ENCODE results near the gene MS4A15. TPM values are rescaled to one million over a fixed set of nuclear protein-coding genes. Genes with fewer than 3 reads are reported as not detected.

MS4A15 gene
- total and polyA plus RNA-seq, 2 donors (not counting 1 experiment from before 2014, with no cell fraction given) = not detected

GRCh38 chr11:60744114-60744513, 12.6 kb upstream of the MS4A15 start:
- Mint-ChIP-seq H3K27me3 (peaks cover 19% of the 10 kb centered on the region), H3K9me3 (ENCODE audit: insufficient read depth) (no peaks in the 10 kb centered on the region), H3K4me1 (no peaks in the 10 kb centered on the region), H3K27ac (no peak overlapping the region), H3K4me3 (no peak overlapping the region)
- Histone ChIP-seq H3K36me3 (replicated peaks in 1 of 2; ENCODE audit: control extremely low read depth in 1 of 2, control insufficient read depth in 1 of 2, extremely low read depth in 1 of 2, insufficient read depth in 2 of 2, low read length in 1 of 2) (no peaks in the 10 kb centered on the region), H3K4me3 (ENCODE audit: control extremely low read depth in 1 of 5, extremely low read depth in 1 of 5, insufficient read depth in 1 of 5, low read depth in 2 of 5, low read length in 4 of 5) (no peak overlapping the region), H4K20me1 (ENCODE audit: control insufficient read depth, insufficient read depth, low read length, poor library complexity, severe bottlenecking) (no peaks in the 10 kb centered on the region), H3K79me2 (ENCODE audit: control insufficient read depth, insufficient read depth, low read length) (no peaks in the 10 kb centered on the region), H3K9ac (ENCODE audit: low read length) (no peak overlapping the region), H3K9me3 (ENCODE audit: control extremely low read depth in 1 of 3, control insufficient read depth in 2 of 3, insufficient read depth in 1 of 3, low read length in 2 of 3) (peaks cover 0 to 4% (median 3%) of the 10 kb centered on the region in 3 donors), H3K4me2 (replicated peaks; ENCODE audit: low read depth, low read length, poor library complexity, severe bottlenecking) (no peak overlapping the region), H2AFZ (ENCODE audit: insufficient read depth, low read depth, low read length, poor library complexity, severe bottlenecking) (no peak overlapping the region), H3K27me3 (replicated peaks in 1 of 4; ENCODE audit: control extremely low read depth in 1 of 4, control insufficient read depth in 3 of 4, insufficient read depth in 4 of 4, low read length in 3 of 4) (peaks cover 0 to 7% (median 0%) of the 10 kb centered on the region in 4 experiments), H3K4me1 (ENCODE audit: control insufficient read depth in 2 of 2, insufficient read depth in 2 of 2, low read length in 2 of 2) (no peaks in the 10 kb centered on the region), H3K27ac (ENCODE audit: low read length in 2 of 2) (no peak overlapping the region)
- intact Hi-C loops (cut with micrococcal nuclease) = no loop called here
- DNase-seq (no peak), ATAC-seq (ENCODE audit: low read depth) (no peak)
- TF ChIP-seq EZH2 (IDR thresholded peaks at IDR 0.05; ENCODE audit: borderline replicate concordance, insufficient read depth, low read depth, low read length, poor library complexity, severe bottlenecking) = no peak
- no peak for TF ChIP-seq CTCF (IDR thresholded peaks at IDR 0.05)
- WGBS (ENCODE audit: insufficient coverage) = 100% methylated on average over 3 of the region's 5 CpGs
- CTCF ChIA-PET = no interaction called here
- POLR2A ChIA-PET = no interaction called here

- no peaks in the 10 kb centered on the region for H3K36me3 ChIP-seq (replicated peaks in 1 of 2; ENCODE audit: control extremely low read depth in 1 of 2, control insufficient read depth in 1 of 2, extremely low read depth in 1 of 2, insufficient read depth in 2 of 2, low read length in 1 of 2)
- H3K9ac ChIP-seq (ENCODE audit: low read length) = no peak overlapping the region
- ChIA-PET POLR2A (no interaction called here), CTCF (interaction anchor here (0.7 to 1.1 kb wide), 2 partner anchors 16 to 400 kb away, joined by 3 read pairs; no protein-coding TSS in a partner anchor)
- H3K79me2 ChIP-seq (ENCODE audit: control insufficient read depth, insufficient read depth, low read length) = no peaks in the 10 kb centered on the region
- no peaks in the 10 kb centered on the region for H3K4me1 ChIP-seq (ENCODE audit: control insufficient read depth in 2 of 2, insufficient read depth in 2 of 2, low read length in 2 of 2)
- no peak overlapping the region for H2AFZ ChIP-seq (ENCODE audit: insufficient read depth, low read depth, low read length, poor library complexity, severe bottlenecking)
- DNase-seq = no peak
- H3K9me3 Mint-ChIP-seq (ENCODE audit: insufficient read depth) = no peaks in the 10 kb centered on the region
- H3K27ac ChIP-seq (ENCODE audit: low read length in 2 of 2) = no peak overlapping the region
- peaks cover 34% of the 10 kb centered on the region for H3K27me3 Mint-ChIP-seq
- H3K4me3 Mint-ChIP-seq = no peak overlapping the region
- intact Hi-C loops (cut with micrococcal nuclease) = no loop called here
- ATAC-seq (ENCODE audit: low read depth) = no peak
- peaks cover 0 to 1% (median 0%) of the 10 kb centered on the region in 3 donors for H3K9me3 ChIP-seq (ENCODE audit: control extremely low read depth in 1 of 3, control insufficient read depth in 2 of 3, insufficient read depth in 1 of 3, low read length in 2 of 3)
- TF ChIP-seq EZH2 (IDR thresholded peaks at IDR 0.05; ENCODE audit: borderline replicate concordance, insufficient read depth, low read depth, low read length, poor library complexity, severe bottlenecking) (no peak), CTCF (IDR thresholded peaks at IDR 0.05) (no peak)
- WGBS (ENCODE audit: insufficient coverage) = 96% methylated on average over 14 of the region's 14 CpGs
- no peaks in the 10 kb centered on the region for H4K20me1 ChIP-seq (ENCODE audit: control insufficient read depth, insufficient read depth, low read length, poor library complexity, severe bottlenecking)
- no peak overlapping the region for H3K27ac Mint-ChIP-seq
- H3K4me2 ChIP-seq (replicated peaks; ENCODE audit: low read depth, low read length, poor library complexity, severe bottlenecking) = no peak overlapping the region
- H3K4me3 ChIP-seq (ENCODE audit: control extremely low read depth in 1 of 5, extremely low read depth in 1 of 5, insufficient read depth in 1 of 5, low read depth in 2 of 5, low read length in 4 of 5) = no peak overlapping the region
- H3K4me1 Mint-ChIP-seq = no peaks in the 10 kb centered on the region
- peaks cover 0 to 6% (median 0%) of the 10 kb centered on the region in 4 experiments for H3K27me3 ChIP-seq (replicated peaks in 1 of 4; ENCODE audit: control extremely low read depth in 1 of 4, control insufficient read depth in 3 of 4, insufficient read depth in 4 of 4, low read length in 3 of 4)
Observed at GRCh38 chr11:60747359-60747873, 9.3 kb upstream of the MS4A15 start.

Measured in B cell (primary cell).